ENCODE results near the gene AKAP6.

The AKAP6 gene

DNA sequence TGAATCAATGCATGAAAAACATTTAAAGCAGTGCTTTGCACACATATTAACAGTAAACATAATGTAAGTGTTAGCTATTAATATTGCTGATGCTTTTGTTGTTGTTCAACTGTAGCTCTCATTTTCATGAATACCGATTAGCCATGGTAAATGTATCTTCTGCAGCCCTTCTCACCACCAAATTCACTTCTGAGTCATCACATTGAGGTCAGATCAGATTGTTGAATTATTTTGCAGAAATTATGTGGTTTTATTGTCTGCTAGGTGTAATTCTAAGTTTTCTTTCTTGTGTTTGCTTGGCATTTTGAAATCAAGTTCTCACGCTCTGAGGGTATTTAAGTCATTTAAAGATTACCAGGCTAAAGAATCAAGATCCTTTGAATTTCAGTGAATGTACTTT lies 74.6 kb downstream of the AKAP6 start:
- no peaks in the 10 kb centered on the region for H3K9me2 ChIP-seq (replicated peaks; ENCODE audit: control insufficient read depth, low read length)
- H3K27ac ChIP-seq (ENCODE audit: low read depth, low read length) = no peak overlapping the region
- TF ChIP-seq EZH2phosphoT487 (IDR thresholded peaks at IDR 0.05; ENCODE audit: borderline replicate concordance, low read length) = no peak
- TF ChIP-seq, protein P1, sequence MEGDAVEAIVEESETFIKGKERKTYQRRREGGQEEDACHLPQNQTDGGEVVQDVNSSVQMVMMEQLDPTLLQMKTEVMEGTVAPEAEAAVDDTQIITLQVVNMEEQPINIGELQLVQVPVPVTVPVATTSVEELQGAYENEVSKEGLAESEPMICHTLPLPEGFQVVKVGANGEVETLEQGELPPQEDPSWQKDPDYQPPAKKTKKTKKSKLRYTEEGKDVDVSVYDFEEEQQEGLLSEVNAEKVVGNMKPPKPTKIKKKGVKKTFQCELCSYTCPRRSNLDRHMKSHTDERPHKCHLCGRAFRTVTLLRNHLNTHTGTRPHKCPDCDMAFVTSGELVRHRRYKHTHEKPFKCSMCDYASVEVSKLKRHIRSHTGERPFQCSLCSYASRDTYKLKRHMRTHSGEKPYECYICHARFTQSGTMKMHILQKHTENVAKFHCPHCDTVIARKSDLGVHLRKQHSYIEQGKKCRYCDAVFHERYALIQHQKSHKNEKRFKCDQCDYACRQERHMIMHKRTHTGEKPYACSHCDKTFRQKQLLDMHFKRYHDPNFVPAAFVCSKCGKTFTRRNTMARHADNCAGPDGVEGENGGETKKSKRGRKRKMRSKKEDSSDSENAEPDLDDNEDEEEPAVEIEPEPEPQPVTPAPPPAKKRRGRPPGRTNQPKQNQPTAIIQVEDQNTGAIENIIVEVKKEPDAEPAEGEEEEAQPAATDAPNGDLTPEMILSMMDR (IDR thresholded peaks at IDR 0.05; ENCODE audit: low read depth, low read length, poor library complexity, severe bottlenecking) = no peak
- no peak overlapping the region for H3K4me3 ChIP-seq (ENCODE audit: low read length)
- H4K20me1 ChIP-seq (ENCODE audit: control insufficient read depth, insufficient read depth, low read depth, low read length) = no peaks in the 10 kb centered on the region
- H3K4me2 ChIP-seq (ENCODE audit: low read length) = no peak overlapping the region
- no peaks in the 10 kb centered on the region for H3K4me1 ChIP-seq (ENCODE audit: control insufficient read depth, low read length)
- H3K27me3 ChIP-seq (ENCODE audit: control insufficient read depth, low read length) = no peaks in the 10 kb centered on the region; the same call in 1 of the 2 replicates
- H3F3A ChIP-seq (ENCODE audit: control insufficient read depth, insufficient read depth) = no peaks in the 10 kb centered on the region
- no peaks in the 10 kb centered on the region for H3K36me3 ChIP-seq (ENCODE audit: control insufficient read depth, low read length)
- no peaks in the 10 kb centered on the region for H3K9me3 ChIP-seq (ENCODE audit: control insufficient read depth, insufficient read depth, low read length)
- H3K79me2 ChIP-seq (ENCODE audit: control insufficient read depth, low read length) = no peaks in the 10 kb centered on the region

DNA sequence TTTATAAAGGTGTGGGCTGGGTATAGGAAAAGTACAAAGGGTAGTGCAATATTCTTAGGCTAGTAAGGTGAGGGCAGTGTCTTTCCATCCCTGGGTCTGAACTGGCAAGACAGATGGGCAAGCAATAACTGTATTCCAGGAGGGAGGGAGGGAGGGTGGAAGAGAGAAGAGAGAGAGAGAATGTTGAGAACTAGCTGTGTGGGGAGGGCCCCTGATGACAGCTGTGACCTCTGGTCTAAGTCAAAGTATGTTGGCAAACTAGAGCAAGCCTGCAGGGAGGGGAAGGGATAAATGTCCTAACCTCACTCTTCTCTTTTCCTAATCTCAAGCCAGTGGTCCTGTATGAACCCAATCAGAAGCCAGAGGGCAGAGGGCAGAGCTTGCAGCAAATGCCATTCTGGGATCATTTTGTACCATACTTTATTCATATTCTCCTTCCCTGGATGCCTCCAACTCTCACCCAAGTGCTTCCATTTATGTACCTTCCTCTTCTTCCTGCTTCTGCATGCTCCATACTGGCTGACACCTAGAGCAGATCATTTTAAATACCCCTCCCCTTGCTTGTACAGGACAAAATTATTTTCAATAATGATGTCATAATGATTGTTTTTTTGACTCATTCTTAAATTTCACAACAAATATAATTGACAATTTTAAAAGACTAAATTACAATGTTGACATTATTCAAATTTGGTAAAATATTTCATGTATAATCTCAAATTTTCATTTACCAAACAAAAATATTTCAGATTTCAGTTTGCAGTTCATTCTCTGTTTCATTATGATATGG lies 75.9 kb downstream of the AKAP6 start:
- H3K4me1 ChIP-seq (ENCODE audit: control insufficient read depth, low read length) = no peaks in the 10 kb centered on the region
- H3K36me3 ChIP-seq (ENCODE audit: control insufficient read depth, low read length) = no peaks in the 10 kb centered on the region
- H3K9me3 ChIP-seq (ENCODE audit: control insufficient read depth, insufficient read depth, low read length) = no peaks in the 10 kb centered on the region
- H3F3A ChIP-seq (ENCODE audit: control insufficient read depth, insufficient read depth) = no peaks in the 10 kb centered on the region
- H3K27ac ChIP-seq (ENCODE audit: low read depth, low read length) = no peak overlapping the region
- no peaks in the 10 kb centered on the region for H3K9me2 ChIP-seq (replicated peaks; ENCODE audit: control insufficient read depth, low read length)
- H4K20me1 ChIP-seq (ENCODE audit: control insufficient read depth, insufficient read depth, low read depth, low read length) = no peaks in the 10 kb centered on the region
- no peak overlapping the region for H3K4me2 ChIP-seq (ENCODE audit: low read length)
- no peaks in the 10 kb centered on the region; the same call in 1 of the 2 replicates for H3K27me3 ChIP-seq (ENCODE audit: control insufficient read depth, low read length)
- no peaks in the 10 kb centered on the region for H3K79me2 ChIP-seq (ENCODE audit: control insufficient read depth, low read length)
- TF ChIP-seq EZH2phosphoT487 (IDR thresholded peaks at IDR 0.05; ENCODE audit: borderline replicate concordance, low read length) = no peak
- TF ChIP-seq, protein P1 (IDR thresholded peaks at IDR 0.05; ENCODE audit: low read depth, low read length, poor library complexity, severe bottlenecking) = no peak
- H3K4me3 ChIP-seq (ENCODE audit: low read length) = no peak overlapping the region

- no peaks in the 10 kb centered on the region for H3K36me3 ChIP-seq (ENCODE audit: control insufficient read depth, low read length)
- no peaks in the 10 kb centered on the region for H3K4me1 ChIP-seq (ENCODE audit: control insufficient read depth, low read length)
- H3K27ac ChIP-seq (ENCODE audit: low read depth, low read length) = no peak overlapping the region
- no peak for TF ChIP-seq EZH2phosphoT487 (IDR thresholded peaks at IDR 0.05; ENCODE audit: borderline replicate concordance, low read length)
- TF ChIP-seq, protein P1 (IDR thresholded peaks at IDR 0.05; ENCODE audit: low read depth, low read length, poor library complexity, severe bottlenecking) = no peak
- H3K4me2 ChIP-seq (ENCODE audit: low read length) = no peak overlapping the region
- no peaks in the 10 kb centered on the region; the same call in 1 of the 2 replicates for H3K27me3 ChIP-seq (ENCODE audit: control insufficient read depth, low read length)
- H3F3A ChIP-seq (ENCODE audit: control insufficient read depth, insufficient read depth) = no peaks in the 10 kb centered on the region
- H3K4me3 ChIP-seq (ENCODE audit: low read length) = no peak overlapping the region
- no peaks in the 10 kb centered on the region for H3K9me3 ChIP-seq (ENCODE audit: control insufficient read depth, insufficient read depth, low read length)
- H3K9me2 ChIP-seq (replicated peaks; ENCODE audit: control insufficient read depth, low read length) = no peaks in the 10 kb centered on the region
- no peaks in the 10 kb centered on the region for H4K20me1 ChIP-seq (ENCODE audit: control insufficient read depth, insufficient read depth, low read depth, low read length)
- H3K79me2 ChIP-seq (ENCODE audit: control insufficient read depth, low read length) = no peaks in the 10 kb centered on the region
These were observed 76.8 kb downstream of the AKAP6 start for GRCh38 chr14:32405856-32406255.
